GM13977 (cell line): ENCODE measurements around the gene ADAMTS14.

ENCODE experiments used
- DNase-seq: peaks from one replicate; pipeline ENCODE4 v3.0.0; 2012; ENCODE audit warnings: low spot score
- CTCF ChIP-seq: IDR thresholded peaks from 2 replicates; pipeline ENCODE4 v1.5.1; 2012; ENCODE audit warnings: mild to moderate bottlenecking, control low read depth; ENCODE audit not compliant: insufficient read depth; ENCODE audit errors: extremely low read depth, missing control alignments
- in situ Hi-C: fragments of 300-500 bp; cut with MboI; formaldehyde crosslinking; loops from one replicate; pipeline ENCODE4 v1.12.0; 2022; ENCODE audit warnings: low sequenced_read_pairs, low pct_unique_long_range_greater_than_20kb, mixed read lengths, inconsistent platforms; ENCODE audit not compliant: unreplicated experiment

ADAMTS14 gene

GRCh38 chr10:70781461-70782051, 109.2 kb downstream of the ADAMTS14 start:
- no peak for DNase-seq
- in situ Hi-C loops, result no loop called here
- TF ChIP-seq CTCF, result no peak

GRCh38 chr10:70782086-70782745, 109.9 kb downstream of the ADAMTS14 start:
- in situ Hi-C loops, result no loop called here
- TF ChIP-seq CTCF, result no peak
- DNase-seq, result no peak

DNA sequence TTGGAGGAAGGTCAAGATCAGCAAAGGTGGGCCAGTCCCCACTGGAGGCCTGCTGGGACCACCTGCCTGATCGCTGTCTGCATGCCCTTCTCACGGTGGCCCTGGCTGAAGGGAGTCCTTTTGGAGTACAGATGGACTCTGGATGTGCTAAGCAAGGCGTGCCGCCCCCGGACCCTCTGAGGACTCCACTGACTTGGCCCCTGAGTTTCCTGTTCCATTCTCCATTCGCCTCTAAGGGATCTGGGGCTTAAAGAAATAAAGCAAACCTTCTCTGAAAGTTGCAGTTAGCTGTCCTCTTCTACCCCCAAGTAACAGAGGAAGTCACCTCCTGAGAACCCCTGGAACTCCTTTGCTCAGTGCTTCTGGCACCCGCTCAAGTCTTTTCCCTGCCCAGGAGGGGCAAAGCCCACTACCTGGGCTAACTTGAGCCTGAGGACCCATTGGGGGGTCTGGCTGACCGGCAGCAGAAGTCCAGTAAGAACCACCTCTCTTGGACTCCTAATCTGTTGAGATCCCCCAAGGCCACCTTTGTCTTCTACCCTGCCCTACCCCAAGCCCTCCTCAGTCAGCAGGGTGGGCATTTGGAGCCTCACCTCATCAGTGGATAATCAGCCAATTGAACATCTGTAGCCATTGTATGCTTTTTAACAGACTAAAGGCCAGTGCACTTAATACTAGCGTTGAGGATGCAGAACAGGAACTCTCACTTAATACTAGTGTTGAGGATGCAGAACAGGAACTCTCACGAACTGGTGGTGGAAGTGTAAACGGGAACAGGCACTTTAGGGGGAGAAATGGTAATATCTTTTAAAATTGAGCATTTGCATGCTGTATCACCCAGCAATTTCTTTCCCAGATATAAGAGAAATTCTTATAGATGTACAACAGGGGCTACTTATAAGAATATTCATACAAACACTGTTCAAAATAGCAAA, 110.7 kb downstream of the ADAMTS14 start:
- TF ChIP-seq CTCF, result no peak
- DNase-seq, result no peak
- in situ Hi-C loops, result no loop called here

DNA sequence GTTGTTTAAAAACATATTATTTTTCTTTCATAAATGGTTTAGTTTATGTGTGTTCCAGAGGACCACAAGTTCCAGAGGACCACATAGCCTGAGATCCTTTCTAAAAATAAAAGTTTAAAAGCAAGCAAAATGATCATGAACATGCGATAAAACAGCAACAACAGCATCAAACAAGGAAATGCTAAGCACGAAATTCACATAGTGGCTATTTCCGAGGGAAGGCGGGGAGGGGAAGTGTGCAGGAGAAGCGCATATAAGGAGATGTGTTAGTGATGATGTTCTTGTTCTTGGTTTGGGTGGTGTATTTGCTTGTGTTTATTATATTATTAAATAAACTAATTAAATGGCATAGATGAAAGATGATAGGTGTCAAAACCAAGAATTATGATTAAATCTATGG, 111.7 kb downstream of the ADAMTS14 start:
- DNase-seq, result no peak
- in situ Hi-C loops, result no loop called here
- no peak for TF ChIP-seq CTCF

- DNase-seq, result no peak
- in situ Hi-C loops, result no loop called here
- TF ChIP-seq CTCF, result no peak
Observed at GRCh38 chr10:70784471-70784870, 112.2 kb downstream of the ADAMTS14 start.

DNA sequence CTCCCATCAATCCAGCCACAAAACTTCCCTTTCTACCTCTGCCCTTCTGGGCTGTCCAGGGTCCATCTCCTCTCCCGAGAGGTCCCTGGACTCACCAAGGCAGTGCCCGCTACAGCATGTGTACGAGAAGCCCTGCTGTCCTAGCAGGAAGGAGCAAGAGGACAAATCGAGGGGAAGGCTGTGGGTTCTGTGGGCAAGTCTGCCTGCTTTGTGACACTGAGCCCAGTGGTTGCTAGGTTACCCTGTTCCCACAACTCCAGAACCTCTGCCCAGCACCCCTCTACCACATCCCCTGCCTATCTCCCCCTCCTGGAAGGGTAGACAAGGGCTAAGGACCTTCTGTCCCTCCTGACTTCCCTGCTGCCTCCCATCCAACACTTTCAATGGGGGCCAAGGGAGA, 112.9 kb downstream of the ADAMTS14 start, which contains the start of gene TBATA:
TSS of gene TBATA (minus strand) at position 188 of the 400 bp plus-strand sequence. CDS start 1,998 bp downstream, outside the sequence.
- no peak for TF ChIP-seq CTCF
- in situ Hi-C loops, result no loop called here
- DNase-seq, result no peak
